B cell (primary cell): ENCODE results near the gene WDR35.

Source experiments
- EZH2 ChIP-seq: IDR thresholded peaks from 2 replicates; pipeline ENCODE4 v1.6.1; 2012; ENCODE audit warnings: borderline replicate concordance, low read depth, mild to moderate bottlenecking, moderate library complexity, low read length; ENCODE audit not compliant: insufficient read depth, poor library complexity, severe bottlenecking
- TF ChIP-seq, protein P1 (sequence below): fragments of 200-600 bp; IDR thresholded peaks from one replicate; pipeline ENCODE4 v1.8.0; 2022; ENCODE audit warnings: antibody characterized with exemption, mild to moderate bottlenecking

- TF ChIP-seq, protein P1, sequence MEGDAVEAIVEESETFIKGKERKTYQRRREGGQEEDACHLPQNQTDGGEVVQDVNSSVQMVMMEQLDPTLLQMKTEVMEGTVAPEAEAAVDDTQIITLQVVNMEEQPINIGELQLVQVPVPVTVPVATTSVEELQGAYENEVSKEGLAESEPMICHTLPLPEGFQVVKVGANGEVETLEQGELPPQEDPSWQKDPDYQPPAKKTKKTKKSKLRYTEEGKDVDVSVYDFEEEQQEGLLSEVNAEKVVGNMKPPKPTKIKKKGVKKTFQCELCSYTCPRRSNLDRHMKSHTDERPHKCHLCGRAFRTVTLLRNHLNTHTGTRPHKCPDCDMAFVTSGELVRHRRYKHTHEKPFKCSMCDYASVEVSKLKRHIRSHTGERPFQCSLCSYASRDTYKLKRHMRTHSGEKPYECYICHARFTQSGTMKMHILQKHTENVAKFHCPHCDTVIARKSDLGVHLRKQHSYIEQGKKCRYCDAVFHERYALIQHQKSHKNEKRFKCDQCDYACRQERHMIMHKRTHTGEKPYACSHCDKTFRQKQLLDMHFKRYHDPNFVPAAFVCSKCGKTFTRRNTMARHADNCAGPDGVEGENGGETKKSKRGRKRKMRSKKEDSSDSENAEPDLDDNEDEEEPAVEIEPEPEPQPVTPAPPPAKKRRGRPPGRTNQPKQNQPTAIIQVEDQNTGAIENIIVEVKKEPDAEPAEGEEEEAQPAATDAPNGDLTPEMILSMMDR, result peak; percentile 85
- no peak for TF ChIP-seq EZH2
These were observed 34.1 kb downstream of the WDR35 start for GRCh38 chr2:19955544-19956422.
